Endodermal cell (in vitro differentiated cells): ENCODE data around the gene TUBGCP3. TPM values are rescaled to one million over a fixed set of nuclear protein-coding genes. Genes with fewer than 3 reads are reported as not detected.
"Not testable (repeated sequence)": the region's sequence is repeated elsewhere in the genome, so short reads cannot be mapped to it uniquely, and the experiment has no call there.

Experiments used
- DNase-seq: peaks from one replicate; pipeline ENCODE4 v3.0.0-alpha.2; 2017
- H3K27ac ChIP-seq: 2 replicates; pipeline ENCODE4 v1.5.1; 2013; ENCODE audit warnings: mild to moderate bottlenecking, low read depth, low read length, moderate library complexity
- H3K27me3 ChIP-seq: 2 replicates; pipeline ENCODE4 v1.6.1; 2013; ENCODE audit warnings: mild to moderate bottlenecking, low read length, moderate library complexity; ENCODE audit not compliant: insufficient read depth, control insufficient read depth, poor library complexity, severe bottlenecking
- H3K36me3 ChIP-seq: 2 replicates; pipeline ENCODE4 v1.7.0; 2013; ENCODE audit warnings: mild to moderate bottlenecking, low read length, moderate library complexity; ENCODE audit not compliant: control insufficient read depth, insufficient read depth
- H3K4me1 ChIP-seq: one replicate; pipeline ENCODE4 v1.7.0; 2013; ENCODE audit warnings: low read length; ENCODE audit not compliant: control insufficient read depth, insufficient read depth
- H3K4me3 ChIP-seq: 2 replicates; pipeline ENCODE4 v1.5.1; 2013; ENCODE audit warnings: mild to moderate bottlenecking, low read length, moderate library complexity
- H3K9ac ChIP-seq: 2 replicates; pipeline ENCODE4 v1.6.1; 2013; ENCODE audit warnings: mild to moderate bottlenecking, low read length, moderate library complexity; ENCODE audit not compliant: poor library complexity, severe bottlenecking; ENCODE audit errors: extremely low read depth
- H3K9me3 ChIP-seq: 2 replicates; pipeline ENCODE4 v1.6.1; 2013; ENCODE audit warnings: mild to moderate bottlenecking, low read length, moderate library complexity; ENCODE audit not compliant: control insufficient read depth
- H3K27ac Mint-ChIP-seq: 2 replicates; pipeline ENCODE4 v1.8.0; 2020; ENCODE audit warnings: mixed read lengths
- H3K27me3 Mint-ChIP-seq: 2 replicates; pipeline ENCODE4 v1.8.0; 2021; ENCODE audit warnings: mild to moderate bottlenecking, mixed read lengths; ENCODE audit not compliant: insufficient read depth
- H3K36me3 Mint-ChIP-seq: 2 replicates; pipeline ENCODE4 v1.8.0; 2020; ENCODE audit warnings: low read depth, mixed read lengths
- H3K4me1 Mint-ChIP-seq: 2 replicates; pipeline ENCODE4 v1.8.0; 2020; ENCODE audit warnings: mixed read lengths
- H3K4me3 Mint-ChIP-seq: 2 replicates; pipeline ENCODE4 v1.8.0; 2020; ENCODE audit warnings: mild to moderate bottlenecking, moderate library complexity, mixed read lengths
- H3K9me3 Mint-ChIP-seq: 2 replicates; pipeline ENCODE4 v1.8.0; 2020; ENCODE audit warnings: mild to moderate bottlenecking, mixed read lengths
- WGBS, 2 experiments: methylation state at CpG; one replicate each; pipeline versions ENCODE4 v1.1.5 to v1.1.7; 2013; ENCODE audit warnings: missing lambda C conversion rate in 2 of 2, mixed read lengths in 1 of 2; ENCODE audit not compliant: insufficient coverage in 1 of 2, insufficient read length in 1 of 2; 5-methylcytosine and 5-hydroxymethylcytosine counted together
- total RNA-seq, 2 donors: library from RNA; stranded (reverse); fragmentation: NEBNext Ultra II Directional in 1 of 2; extraction: Animal tissue kit (Norgen Biotek cat#: 25700) in 1 of 2; gene quantifications; 2 replicates in 1 of 2; 3 replicates in 1 of 2; pipeline ENCODE4 v1.2.1, GENCODE V29; 2021
- TF ChIP-seq, protein P1 (sequence below): fragments of 200-600 bp; sonication (generic); conservative IDR thresholded peaks from 2 replicates; pipeline ENCODE4 v1.5.0; 2021; ENCODE audit warnings: antibody characterized with exemption, mild to moderate bottlenecking

TUBGCP3 gene
- total RNA-seq, 2 donors from 2014 or later = 34.7 to 55.3 TPM

DNA sequence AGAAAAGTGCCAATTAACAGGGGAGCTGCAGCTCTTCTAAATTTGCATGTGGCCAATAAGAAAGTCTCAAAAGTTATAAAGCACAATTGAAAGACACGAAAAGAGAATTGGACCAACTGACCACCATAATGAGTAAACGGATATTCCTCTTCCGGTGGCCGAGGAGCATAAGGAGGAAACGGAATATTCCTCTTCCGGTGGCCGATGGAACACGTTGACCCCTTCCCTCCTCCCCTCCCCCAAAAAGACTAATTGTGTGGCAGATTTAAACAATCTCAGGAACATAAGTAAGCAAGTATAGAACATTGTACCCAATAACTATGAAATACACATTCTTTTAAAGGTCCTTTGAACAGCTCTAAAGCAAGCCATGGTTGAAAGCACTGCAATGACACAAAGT, 41.2 kb upstream of the TUBGCP3 start:
- DNase-seq = no peak

GRCh38 chr13:112627613-112628012, 39.7 kb upstream of the TUBGCP3 start:
- not testable (repeated sequence) for H3K4me1 ChIP-seq, H3K36me3 Mint-ChIP-seq, H3K27ac Mint-ChIP-seq, H3K9ac ChIP-seq, H3K9me3 ChIP-seq, H3K4me3 Mint-ChIP-seq, H3K27me3 ChIP-seq, H3K9me3 Mint-ChIP-seq, DNase-seq, H3K4me1 Mint-ChIP-seq, H3K27ac ChIP-seq, H3K4me3 ChIP-seq, H3K36me3 ChIP-seq
- H3K27me3 Mint-ChIP-seq = peaks cover 15% of the 10 kb centered on the region
- WGBS, 2 experiments = 83% methylated on average over 1 of the region's 1 CpG; no CpG with 5 or more reads in 1 of the 2 experiments

More for the DNA sequence above, 41.2 kb upstream of the TUBGCP3 start:
- H3K27me3 ChIP-seq = no peaks in the 10 kb centered on the region
- H3K4me3 ChIP-seq = no peak overlapping the region
- H3K4me1 Mint-ChIP-seq = no peaks in the 10 kb centered on the region
- H3K27me3 Mint-ChIP-seq = peaks cover 5% of the 10 kb centered on the region
- no peaks in the 10 kb centered on the region for H3K4me1 ChIP-seq
- H3K9ac ChIP-seq = no peak overlapping the region
- H3K9me3 Mint-ChIP-seq = no peaks in the 10 kb centered on the region
- H3K36me3 ChIP-seq = no peaks in the 10 kb centered on the region
- TF ChIP-seq, protein P1, sequence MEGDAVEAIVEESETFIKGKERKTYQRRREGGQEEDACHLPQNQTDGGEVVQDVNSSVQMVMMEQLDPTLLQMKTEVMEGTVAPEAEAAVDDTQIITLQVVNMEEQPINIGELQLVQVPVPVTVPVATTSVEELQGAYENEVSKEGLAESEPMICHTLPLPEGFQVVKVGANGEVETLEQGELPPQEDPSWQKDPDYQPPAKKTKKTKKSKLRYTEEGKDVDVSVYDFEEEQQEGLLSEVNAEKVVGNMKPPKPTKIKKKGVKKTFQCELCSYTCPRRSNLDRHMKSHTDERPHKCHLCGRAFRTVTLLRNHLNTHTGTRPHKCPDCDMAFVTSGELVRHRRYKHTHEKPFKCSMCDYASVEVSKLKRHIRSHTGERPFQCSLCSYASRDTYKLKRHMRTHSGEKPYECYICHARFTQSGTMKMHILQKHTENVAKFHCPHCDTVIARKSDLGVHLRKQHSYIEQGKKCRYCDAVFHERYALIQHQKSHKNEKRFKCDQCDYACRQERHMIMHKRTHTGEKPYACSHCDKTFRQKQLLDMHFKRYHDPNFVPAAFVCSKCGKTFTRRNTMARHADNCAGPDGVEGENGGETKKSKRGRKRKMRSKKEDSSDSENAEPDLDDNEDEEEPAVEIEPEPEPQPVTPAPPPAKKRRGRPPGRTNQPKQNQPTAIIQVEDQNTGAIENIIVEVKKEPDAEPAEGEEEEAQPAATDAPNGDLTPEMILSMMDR = no peak
- no peaks in the 10 kb centered on the region for H3K9me3 ChIP-seq
- 93 to 97% methylated on average over 4 to 8 of the region's 8 CpGs for WGBS, 2 experiments
- H3K4me3 Mint-ChIP-seq = no peak overlapping the region
- H3K27ac Mint-ChIP-seq = no peak overlapping the region
- no peak overlapping the region for H3K27ac ChIP-seq
- H3K36me3 Mint-ChIP-seq = no peaks in the 10 kb centered on the region

GRCh38 chr13:112627161-112627560, 39.2 kb upstream of the TUBGCP3 start:
- no peak for DNase-seq
- no peaks in the 10 kb centered on the region for H3K27me3 ChIP-seq
- H3K4me1 ChIP-seq = no peaks in the 10 kb centered on the region
- H3K9ac ChIP-seq = no peak overlapping the region
- no peak overlapping the region for H3K4me3 Mint-ChIP-seq
- no peaks in the 10 kb centered on the region for H3K4me1 Mint-ChIP-seq
- no peaks in the 10 kb centered on the region for H3K9me3 ChIP-seq
- no peaks in the 10 kb centered on the region for H3K9me3 Mint-ChIP-seq
- no peaks in the 10 kb centered on the region for H3K36me3 Mint-ChIP-seq
- H3K36me3 ChIP-seq = no peaks in the 10 kb centered on the region
- no peak overlapping the region for H3K27ac Mint-ChIP-seq
- 97 to 100% methylated on average over 5 to 11 of the region's 11 CpGs for WGBS, 2 experiments
- TF ChIP-seq, protein P1 = no peak
- no peak overlapping the region for H3K4me3 ChIP-seq
- peaks cover 18% of the 10 kb centered on the region for H3K27me3 Mint-ChIP-seq
- H3K27ac ChIP-seq = no peak overlapping the region

DNA sequence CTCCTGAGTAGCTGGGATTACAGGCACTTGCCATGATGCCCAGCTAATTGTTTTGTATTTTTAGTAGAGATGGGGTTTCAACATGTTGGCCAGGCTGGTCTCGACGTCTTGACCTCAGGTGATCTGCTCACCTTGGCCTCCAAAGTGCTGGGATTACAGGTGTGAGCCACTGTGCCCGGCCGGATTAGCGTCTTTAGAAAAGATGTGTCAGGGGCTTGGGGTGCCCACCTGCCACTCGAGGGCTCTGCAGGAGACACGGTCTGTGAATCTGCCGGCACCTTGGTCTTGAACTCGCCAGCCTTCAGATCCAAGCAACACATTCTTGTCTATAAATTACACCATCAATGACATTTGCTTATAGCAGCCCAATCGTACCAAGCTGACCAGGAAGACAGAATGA, 38.8 kb upstream of the TUBGCP3 start:
- H3K9me3 ChIP-seq = no peaks in the 10 kb centered on the region
- TF ChIP-seq, protein P1 = no peak
- DNase-seq = no peak
- H3K27me3 ChIP-seq = no peaks in the 10 kb centered on the region
- Mint-ChIP-seq H3K36me3 (no peaks in the 10 kb centered on the region), H3K27ac (no peak overlapping the region), H3K27me3 (peaks cover 20% of the 10 kb centered on the region), H3K4me1 (no peaks in the 10 kb centered on the region), H3K4me3 (no peak overlapping the region), H3K9me3 (no peaks in the 10 kb centered on the region)
- 90 to 93% methylated on average over 3 to 10 of the region's 10 CpGs for WGBS, 2 experiments
- H3K9ac ChIP-seq = no peak overlapping the region
- no peaks in the 10 kb centered on the region for H3K4me1 ChIP-seq
- no peaks in the 10 kb centered on the region for H3K36me3 ChIP-seq
- no peak overlapping the region for H3K4me3 ChIP-seq
- no peak overlapping the region for H3K27ac ChIP-seq
